Stomach (tissue), 4 donors: ENCODE measurements around the gene AFAP1.

ENCODE experiments used
- POLR2A ChIP-seq, 4 donors: fragments of 450-650 bp; IDR thresholded peaks; one replicate each; pipeline ENCODE4 v1.6.1; 2016; ENCODE audit warnings: antibody characterized with exemption in 4 of 4, control low read depth in 2 of 4, mild to moderate bottlenecking in 1 of 4, moderate library complexity in 1 of 4
- TF ChIP-seq, protein P1 (sequence below), 7 experiments: fragments of 450-650 bp in 4 of 7; fragments of 200-600 bp in 3 of 7; sonication (generic) in 3 of 7; IDR thresholded peaks; one replicate each; pipeline ENCODE4 v1.5.1; 2016 to 2019; ENCODE audit warnings: antibody characterized with exemption in 7 of 7, control low read depth in 2 of 7, mild to moderate bottlenecking in 1 of 7

GRCh38 chr4:7768736-7769135 is 170.9 kb downstream of the AFAP1 start:
- TF ChIP-seq, protein P1, sequence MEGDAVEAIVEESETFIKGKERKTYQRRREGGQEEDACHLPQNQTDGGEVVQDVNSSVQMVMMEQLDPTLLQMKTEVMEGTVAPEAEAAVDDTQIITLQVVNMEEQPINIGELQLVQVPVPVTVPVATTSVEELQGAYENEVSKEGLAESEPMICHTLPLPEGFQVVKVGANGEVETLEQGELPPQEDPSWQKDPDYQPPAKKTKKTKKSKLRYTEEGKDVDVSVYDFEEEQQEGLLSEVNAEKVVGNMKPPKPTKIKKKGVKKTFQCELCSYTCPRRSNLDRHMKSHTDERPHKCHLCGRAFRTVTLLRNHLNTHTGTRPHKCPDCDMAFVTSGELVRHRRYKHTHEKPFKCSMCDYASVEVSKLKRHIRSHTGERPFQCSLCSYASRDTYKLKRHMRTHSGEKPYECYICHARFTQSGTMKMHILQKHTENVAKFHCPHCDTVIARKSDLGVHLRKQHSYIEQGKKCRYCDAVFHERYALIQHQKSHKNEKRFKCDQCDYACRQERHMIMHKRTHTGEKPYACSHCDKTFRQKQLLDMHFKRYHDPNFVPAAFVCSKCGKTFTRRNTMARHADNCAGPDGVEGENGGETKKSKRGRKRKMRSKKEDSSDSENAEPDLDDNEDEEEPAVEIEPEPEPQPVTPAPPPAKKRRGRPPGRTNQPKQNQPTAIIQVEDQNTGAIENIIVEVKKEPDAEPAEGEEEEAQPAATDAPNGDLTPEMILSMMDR (IDR thresholded peaks at IDR 0.05) = no peak
- TF ChIP-seq POLR2A (IDR thresholded peaks at IDR 0.05) = no peak
